BLaER1 treated with 17β-estradiol and CSF1 and Interleukin-3, amounts not matched to agents 10 nM and 100 nM (cell line): ENCODE results near the gene PARP9.
A peak's percentile ranks its signal among the peaks of the same experiment; 100 is the strongest.

ENCODE experiments used
- H3K27ac ChIP-seq, 11 experiments: shearing (Covaris generic); formaldehyde crosslinking; 2 replicates each; pipeline ENCODE4 v1.8.1; 2022
- H3K27me3 ChIP-seq, 11 experiments: shearing (Covaris generic); formaldehyde crosslinking; 2 replicates each; pipeline ENCODE4 v1.8.1; 2022
- H3K36me3 ChIP-seq, 11 experiments: shearing (Covaris generic); formaldehyde crosslinking; 2 replicates each; pipeline ENCODE4 v1.8.1; 2022
- H3K4me1 ChIP-seq, 10 experiments: shearing (Covaris generic); formaldehyde crosslinking; 2 replicates each; pipeline ENCODE4 v1.8.1; 2022
- H3K4me2 ChIP-seq, 11 experiments: shearing (Covaris generic); formaldehyde crosslinking; 2 replicates each; pipeline ENCODE4 v1.8.1; 2022
- H3K4me3 ChIP-seq, 10 experiments: shearing (Covaris generic); formaldehyde crosslinking; 2 replicates each; pipeline ENCODE4 v1.8.1; 2022
- H3K9ac ChIP-seq, 11 experiments: shearing (Covaris generic); formaldehyde crosslinking; 2 replicates each; pipeline ENCODE4 v1.8.1; 2022
- H3K9me3 ChIP-seq, 11 experiments: shearing (Covaris generic); formaldehyde crosslinking; replicated peaks in 1 of 11; 2 replicates each; pipeline ENCODE4 v1.8.1; 2022
- H4K20me1 ChIP-seq, 11 experiments: shearing (Covaris generic); formaldehyde crosslinking; 2 replicates each; pipeline ENCODE4 v1.8.1; 2022
- Cebpa-rat ChIP-seq, 11 experiments: shearing (Covaris generic); IDR thresholded peaks; 2 replicates each; pipeline ENCODE4 v1.8.1; 2022

Gene PARP9

DNA sequence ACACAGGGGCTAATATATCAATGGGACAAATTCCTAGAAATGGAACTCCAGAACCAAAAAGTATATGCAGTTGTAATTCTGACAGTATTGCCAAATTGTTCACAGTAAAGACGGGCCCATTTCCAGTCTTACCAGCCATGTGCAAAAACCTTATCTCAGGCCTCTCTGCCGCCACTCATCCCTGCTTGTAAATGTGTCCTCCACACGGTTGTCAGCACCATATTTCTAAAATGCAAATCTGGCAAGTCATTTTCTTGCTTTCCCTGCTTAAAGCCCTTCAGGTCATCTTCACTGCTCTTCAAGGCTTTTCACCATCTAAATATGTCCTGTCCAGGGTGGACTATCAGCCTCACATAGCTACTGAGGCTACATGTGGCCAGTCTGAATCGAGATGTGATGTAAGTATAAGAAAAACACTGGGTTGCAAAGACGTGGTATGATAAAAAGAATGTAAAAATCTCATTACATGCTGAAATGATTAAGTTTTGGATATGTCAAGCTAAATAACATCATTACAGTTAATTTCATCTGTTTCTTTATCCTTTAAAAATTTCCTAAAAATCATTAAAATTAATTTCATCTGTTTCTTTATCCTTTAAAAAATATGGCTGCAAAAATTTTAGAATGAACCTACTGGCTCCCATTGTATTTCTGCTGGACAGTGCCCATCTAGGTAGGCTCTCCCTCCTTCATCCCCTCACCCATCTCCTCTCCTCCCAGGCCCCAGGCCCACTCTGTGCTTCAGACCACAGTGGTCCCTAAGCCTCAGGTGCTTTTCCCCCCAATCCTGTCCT, 980 bp downstream of the PARP9 start:
- Histone ChIP-seq H4K20me1 (peaks cover 0 to 9% (median 0%) of the 10 kb centered on the region in 11 experiments; a peak in 1 of 22 replicates), H3K4me1 (peaks cover 41 to 64% (median 53%) of the 10 kb centered on the region in 10 experiments), H3K27ac (peak overlapping the region; percentile 87 to 99 (median 94); a peak in 21 of 22 replicates), H3K36me3 (peaks cover 25 to 44% (median 37%) of the 10 kb centered on the region in 11 experiments), H3K4me2 (peak overlapping the region; percentile 77 to 97 (median 92)), H3K4me3 (peak overlapping the region; percentile 70 to 94 (median 86)), H3K9ac (peak overlapping the region; percentile 87 to 98 (median 94)), H3K27me3 (no peaks in the 10 kb centered on the region), H3K9me3 (no peaks in the 10 kb centered on the region)
- no peak for TF ChIP-seq Cebpa-rat (IDR thresholded peaks at IDR 0.05)

DNA sequence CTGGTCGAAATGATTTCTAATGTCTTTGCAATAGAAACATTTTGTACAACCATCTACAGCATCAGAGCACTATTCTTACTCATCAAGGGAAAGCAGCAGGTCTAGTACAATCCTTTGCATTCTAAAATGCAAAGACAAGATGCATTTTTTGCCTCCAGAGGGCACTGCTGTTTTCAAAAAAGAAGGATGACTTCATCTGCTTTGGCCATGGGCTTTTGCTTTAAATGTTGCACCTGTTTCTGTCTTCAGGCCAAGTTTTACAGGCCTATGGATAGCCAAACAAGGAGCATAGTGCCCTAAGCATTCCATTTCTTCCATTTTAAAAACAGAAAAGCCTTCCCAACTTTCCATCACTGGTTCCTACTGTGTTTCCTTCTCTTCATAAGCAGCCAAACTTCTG, 3.4 kb downstream of the PARP9 start:
- H3K4me1 ChIP-seq, result peaks cover 18 to 40% (median 30%) of the 10 kb centered on the region in 10 experiments
- H3K9ac ChIP-seq, result no peak overlapping the region
- H3K27ac ChIP-seq, result no peak overlapping the region
- 0 out of 22 replicates have a peak overlapping the region, but pooled peaks of 1 of the 11 experiments have one; percentile 4 for H3K4me2 ChIP-seq
- no peaks in the 10 kb centered on the region for H3K27me3 ChIP-seq
- peaks cover 0 to 9% (median 0%) of the 10 kb centered on the region in 11 experiments; a peak in 1 of 22 replicates for H4K20me1 ChIP-seq
- peaks cover 17 to 46% (median 35%) of the 10 kb centered on the region in 11 experiments for H3K36me3 ChIP-seq
- H3K4me3 ChIP-seq, result no peak overlapping the region
- TF ChIP-seq Cebpa-rat (IDR thresholded peaks at IDR 0.05), result no peak
- H3K9me3 ChIP-seq, result no peaks in the 10 kb centered on the region

DNA sequence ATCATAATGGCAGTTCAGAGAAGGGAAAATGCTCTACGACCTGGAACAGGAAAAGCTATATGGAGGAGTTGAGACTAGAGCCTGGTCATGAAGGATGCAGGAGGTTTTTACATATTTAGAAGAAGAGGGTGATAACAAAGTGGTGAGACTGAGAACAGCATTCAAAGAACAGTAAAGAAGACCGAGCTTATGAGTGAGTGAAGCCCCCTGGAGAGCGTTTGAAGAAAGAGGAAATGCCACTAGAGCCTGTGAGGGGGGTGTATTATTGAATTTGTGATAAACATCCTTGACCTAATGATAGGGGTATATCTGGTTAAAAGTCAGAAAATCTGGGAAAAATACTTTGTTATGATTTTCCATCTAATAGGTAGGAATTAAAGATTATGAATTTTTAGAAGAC, 4.2 kb downstream of the PARP9 start:
- Histone ChIP-seq H3K4me1 (peaks cover 11 to 34% (median 24%) of the 10 kb centered on the region in 10 experiments), H3K36me3 (peaks cover 22 to 52% (median 41%) of the 10 kb centered on the region in 11 experiments), H3K4me3 (no peak overlapping the region), H3K27ac (no peak overlapping the region), H3K4me2 (peak overlapping the region in 5 of 11 experiments; percentile 2 to 10 (median 6); a peak in 2 of 22 replicates), H3K9me3 (no peaks in the 10 kb centered on the region), H3K9ac (no peak overlapping the region), H4K20me1 (peaks cover 0 to 13% (median 0%) of the 10 kb centered on the region in 11 experiments; a peak in 1 of 22 replicates), H3K27me3 (no peaks in the 10 kb centered on the region)
- TF ChIP-seq Cebpa-rat (IDR thresholded peaks at IDR 0.05), result no peak

DNA sequence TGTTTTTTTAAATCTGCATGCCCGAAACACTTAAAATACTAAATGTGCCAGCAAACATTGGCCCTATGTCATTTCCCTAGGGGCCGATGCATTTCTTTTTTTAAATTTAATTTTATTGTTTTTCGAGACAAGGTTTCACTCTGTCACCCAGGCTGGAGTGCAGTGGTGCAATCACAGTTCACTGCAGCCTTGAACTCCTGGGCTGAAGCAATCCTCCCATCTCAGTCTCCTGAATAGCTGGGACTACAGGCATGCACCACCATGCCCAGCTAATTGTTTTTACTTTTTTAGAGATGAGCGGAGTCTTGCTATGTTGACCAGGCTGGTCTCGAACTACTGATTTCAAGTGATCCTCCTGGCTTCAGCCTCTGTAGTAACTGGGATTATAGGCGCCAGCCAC, 5.5 kb downstream of the PARP9 start:
- TF ChIP-seq Cebpa-rat (IDR thresholded peaks at IDR 0.05), result no peak
- Histone ChIP-seq H3K4me1 (peaks cover 8 to 33% (median 22%) of the 10 kb centered on the region in 10 experiments), H4K20me1 (peaks cover 0 to 24% (median 0%) of the 10 kb centered on the region in 11 experiments; a peak in 1 of 22 replicates), H3K9me3 (no peaks in the 10 kb centered on the region), H3K4me2 (no peak overlapping the region), H3K4me3 (no peak overlapping the region), H3K9ac (no peak overlapping the region), H3K27ac (no peak overlapping the region), H3K36me3 (peaks cover 31 to 65% (median 50%) of the 10 kb centered on the region in 11 experiments), H3K27me3 (no peaks in the 10 kb centered on the region)

DNA sequence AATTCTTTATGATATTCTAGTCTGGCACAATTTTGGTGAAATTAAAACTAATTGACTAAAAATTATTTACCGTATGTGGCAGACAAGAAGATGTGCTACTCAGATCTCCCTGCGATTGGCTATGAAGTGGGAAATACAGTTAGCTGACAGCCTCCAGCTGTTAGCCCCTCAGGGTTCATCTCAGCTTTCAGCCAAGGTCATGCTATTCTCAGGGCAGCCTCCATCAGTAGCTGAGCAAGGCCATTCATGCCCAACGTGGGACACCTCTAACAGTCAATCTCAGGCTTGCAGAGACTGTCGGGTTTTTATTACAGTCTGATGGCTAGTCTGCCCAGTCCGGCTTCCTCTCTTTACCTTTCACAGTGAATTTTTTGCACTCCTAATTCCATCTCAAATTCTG, 6.7 kb downstream of the PARP9 start:
- Histone ChIP-seq H3K9ac (no peak overlapping the region), H3K9me3 (no peaks in the 10 kb centered on the region), H3K4me3 (no peak overlapping the region), H3K27ac (no peak overlapping the region), H3K27me3 (no peaks in the 10 kb centered on the region), H3K36me3 (peaks cover 35 to 77% (median 54%) of the 10 kb centered on the region in 11 experiments), H4K20me1 (peaks cover 0 to 27% (median 0%) of the 10 kb centered on the region in 11 experiments; a peak in 1 of 22 replicates), H3K4me2 (no peak overlapping the region), H3K4me1 (peaks cover 0 to 21% (median 10%) of the 10 kb centered on the region in 10 experiments; a peak in 15 of 20 replicates)
- TF ChIP-seq Cebpa-rat (IDR thresholded peaks at IDR 0.05), result no peak

DNA sequence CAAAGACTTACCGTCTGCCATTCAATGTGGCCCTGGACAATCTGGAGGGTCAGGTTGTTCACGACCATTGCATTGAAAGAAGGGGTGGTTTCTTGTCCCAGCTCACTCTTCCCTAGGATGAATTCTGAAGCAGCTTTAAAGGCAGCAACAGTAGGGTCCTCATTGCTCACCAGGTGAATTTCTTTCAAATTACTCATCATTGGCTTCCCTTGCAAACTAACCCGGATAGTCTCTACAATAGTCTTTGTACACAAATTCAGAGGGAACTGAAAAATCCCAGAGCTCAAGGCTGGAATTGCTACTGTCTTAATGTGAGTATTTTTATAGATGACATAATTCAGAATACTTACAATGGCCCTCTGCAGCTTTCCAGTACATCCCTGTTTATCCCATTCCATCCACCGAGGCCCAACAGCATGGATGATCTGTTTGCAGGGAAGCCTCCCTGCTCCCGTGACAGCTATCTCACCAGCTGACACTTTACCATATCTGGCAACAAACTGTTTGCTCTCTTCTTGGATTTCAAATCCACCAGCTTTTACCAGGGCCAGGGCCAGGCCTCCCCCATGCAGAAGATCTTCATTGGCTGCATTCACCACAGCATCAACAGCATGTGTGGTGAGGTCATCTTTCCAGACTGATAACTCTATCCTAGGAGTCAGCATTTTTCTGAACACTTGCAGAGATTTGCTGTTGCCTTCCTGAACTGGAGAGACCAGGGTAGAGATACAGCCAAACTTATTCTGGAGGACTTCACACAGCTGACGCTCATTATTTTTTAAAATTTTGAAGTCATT, 8.6 kb downstream of the PARP9 start:
- Histone ChIP-seq H3K4me3 (no peak overlapping the region), H3K36me3 (peaks cover 40 to 96% (median 71%) of the 10 kb centered on the region in 11 experiments), H3K4me1 (peaks cover 0 to 10% (median 8%) of the 10 kb centered on the region in 10 experiments; a peak in 12 of 20 replicates), H3K27ac (no peak overlapping the region), H3K9ac (no peak overlapping the region), H3K27me3 (no peaks in the 10 kb centered on the region), H4K20me1 (peaks cover 0 to 26% (median 0%) of the 10 kb centered on the region in 11 experiments; a peak in 1 of 22 replicates), H3K4me2 (no peak overlapping the region), H3K9me3 (no peaks in the 10 kb centered on the region)
- TF ChIP-seq Cebpa-rat (IDR thresholded peaks at IDR 0.05), result no peak

DNA sequence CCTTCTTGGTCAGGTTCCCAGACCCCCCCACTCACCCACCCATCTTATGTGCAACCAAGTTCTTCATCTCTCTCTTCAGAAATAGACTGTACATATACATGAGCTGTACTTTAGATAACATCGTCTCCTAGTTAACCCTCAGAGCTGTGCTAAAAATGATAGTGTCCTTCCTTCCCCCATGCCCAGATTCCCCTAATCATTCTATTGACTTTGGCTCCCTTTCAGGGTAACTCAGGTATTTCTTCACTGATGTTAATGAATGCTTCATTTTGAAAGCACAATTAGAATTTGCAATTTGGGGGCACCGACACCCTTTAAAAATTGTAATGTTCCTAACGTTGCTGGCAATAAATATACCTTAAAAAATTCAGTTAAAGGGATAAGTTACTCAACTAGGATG, 10.9 kb downstream of the PARP9 start:
- Histone ChIP-seq H3K4me3 (no peak overlapping the region), H4K20me1 (peaks cover 0 to 20% (median 0%) of the 10 kb centered on the region in 11 experiments; a peak in 1 of 22 replicates), H3K4me2 (no peak overlapping the region), H3K27ac (no peak overlapping the region), H3K27me3 (no peaks in the 10 kb centered on the region), H3K9me3 (no peaks in the 10 kb centered on the region), H3K36me3 (peaks cover 47 to 100% (median 76%) of the 10 kb centered on the region in 11 experiments), H3K4me1 (no peaks in the 10 kb centered on the region), H3K9ac (no peak overlapping the region)
- no peak for TF ChIP-seq Cebpa-rat (IDR thresholded peaks at IDR 0.05)

DNA sequence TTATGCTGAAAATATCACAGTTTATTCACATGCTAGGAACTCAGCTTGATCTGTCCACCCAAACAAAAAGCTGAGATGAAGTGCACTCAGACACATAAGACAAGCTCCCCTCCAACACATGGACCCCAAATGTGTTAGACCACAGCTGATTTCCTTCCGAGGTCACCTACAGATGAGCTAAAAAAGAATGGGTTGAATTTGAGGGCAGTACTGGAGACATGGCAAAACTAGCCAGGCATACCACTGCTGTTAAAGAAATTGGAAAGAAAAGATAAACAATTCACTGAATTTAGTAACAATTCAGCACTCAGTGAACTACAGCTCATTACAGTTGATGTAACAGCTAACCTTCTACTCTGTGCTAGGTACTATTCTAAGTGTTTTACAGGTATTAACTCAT, 15.5 kb downstream of the PARP9 start:
- H4K20me1 ChIP-seq, result peaks cover 0 to 3% (median 0%) of the 10 kb centered on the region in 11 experiments; a peak in 1 of 22 replicates
- H3K9ac ChIP-seq, result no peak overlapping the region
- H3K27ac ChIP-seq, result no peak overlapping the region
- H3K4me3 ChIP-seq, result no peak overlapping the region
- peaks cover 32 to 99% (median 71%) of the 10 kb centered on the region in 11 experiments for H3K36me3 ChIP-seq
- no peak overlapping the region for H3K4me2 ChIP-seq
- H3K4me1 ChIP-seq, result no peaks in the 10 kb centered on the region
- no peaks in the 10 kb centered on the region for H3K9me3 ChIP-seq
- H3K27me3 ChIP-seq, result no peaks in the 10 kb centered on the region
- TF ChIP-seq Cebpa-rat (IDR thresholded peaks at IDR 0.05), result no peak

DNA sequence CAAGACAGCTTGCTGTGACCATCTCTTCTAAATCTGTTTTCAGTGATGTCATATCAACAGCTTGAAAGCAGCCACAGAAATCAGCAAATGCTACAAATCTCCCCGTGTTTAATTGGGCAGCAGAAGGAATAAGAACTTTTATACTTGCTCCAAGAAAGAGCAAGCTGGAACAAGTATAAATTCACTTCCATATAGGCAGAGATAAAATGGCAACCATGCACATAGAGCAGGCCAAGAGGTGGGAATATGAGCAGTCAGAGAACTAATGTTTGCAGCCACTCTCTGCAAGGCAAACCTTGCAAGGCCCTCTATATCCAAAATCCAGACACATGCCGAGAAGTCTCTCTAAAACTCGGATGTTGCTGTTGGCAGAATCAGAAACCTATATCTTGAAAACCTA, 16.0 kb downstream of the PARP9 start:
- no peak for TF ChIP-seq Cebpa-rat (IDR thresholded peaks at IDR 0.05)
- no peak overlapping the region for H3K4me3 ChIP-seq
- no peak overlapping the region for H3K4me2 ChIP-seq
- no peaks in the 10 kb centered on the region for H4K20me1 ChIP-seq
- H3K4me1 ChIP-seq, result no peaks in the 10 kb centered on the region
- H3K27me3 ChIP-seq, result no peaks in the 10 kb centered on the region
- H3K9me3 ChIP-seq, result no peaks in the 10 kb centered on the region
- H3K9ac ChIP-seq, result no peak overlapping the region
- peaks cover 37 to 99% (median 74%) of the 10 kb centered on the region in 11 experiments for H3K36me3 ChIP-seq
- H3K27ac ChIP-seq, result no peak overlapping the region
